Heart left ventricle (tissue), 16 donors: Measurements from ENCODE around the gene PKLR. TPM values are rescaled to one million over a fixed set of nuclear protein-coding genes. Genes with fewer than 3 reads are reported as not detected.
A peak's percentile ranks its signal among the peaks of the same experiment; 100 is the strongest.

ENCODE experiments used
- ATAC-seq, 4 donors: fragments of 200-7000 bp; cut with Tn5 transposase; one replicate each; pipeline ENCODE4 v1.9.1; 2020 to 2022; ENCODE audit warnings: moderate library complexity in 4 of 4, mild to moderate bottlenecking in 3 of 4, moderate number of reproducible peaks in 1 of 4
- DNase-seq, 5 donors: peaks; one replicate each; pipeline ENCODE4 v3.0.0-alpha.2; 2020
- H3K27ac ChIP-seq, 12 donors: fragments of 200-600 bp; sonication (generic) in 4 of 12; one replicate each; pipeline versions ENCODE4 v1.5.0 to v1.8.0; 2016 to 2022; ENCODE audit warnings: mild to moderate bottlenecking in 2 of 12
- H3K27me3 ChIP-seq, 9 donors: fragments of 200-600 bp; sonication (generic) in 2 of 9; one replicate each; pipeline versions ENCODE4 v1.5.1 to v1.8.0; 2016 to 2022; ENCODE audit warnings: mild to moderate bottlenecking in 3 of 9
- H3K36me3 ChIP-seq, 9 donors: fragments of 200-600 bp; sonication (generic) in 2 of 9; one replicate each; pipeline versions ENCODE4 v1.5.0 to v1.8.0; 2018 to 2022; ENCODE audit warnings: mild to moderate bottlenecking in 2 of 9
- H3K4me1 ChIP-seq, 12 donors: fragments of 200-600 bp; sonication (generic) in 4 of 12; one replicate each; pipeline versions ENCODE4 v1.5.0 to v1.8.0; 2016 to 2022; ENCODE audit warnings: mild to moderate bottlenecking in 3 of 12
- H3K4me3 ChIP-seq, 12 donors: fragments of 200-600 bp; sonication (generic) in 4 of 12; one replicate each; pipeline versions ENCODE4 v1.5.0 to v1.8.0; 2017 to 2022; ENCODE audit warnings: mild to moderate bottlenecking in 9 of 12, moderate library complexity in 4 of 12
- H3K9me3 ChIP-seq, 12 donors: fragments of 200-600 bp; sonication (generic) in 4 of 12; one replicate each; pipeline versions ENCODE4 v1.5.0 to v1.8.0; 2016 to 2022; ENCODE audit warnings: mild to moderate bottlenecking in 1 of 12
- POLR2A ChIP-seq, 2 donors: fragments of 450-650 bp; IDR thresholded peaks; one replicate each; pipeline ENCODE4 v1.6.1; 2017; ENCODE audit warnings: antibody characterized with exemption in 2 of 2, mild to moderate bottlenecking in 2 of 2, moderate library complexity in 2 of 2
- WGBS, 4 donors: extraction: QIAGEN DNeasy Blood & Tissue Kit in 2 of 4; methylation state at CpG; one replicate each; pipeline versions ENCODE4 v1.1.5 to v1.1.7; 2013 to 2018; 5-methylcytosine and 5-hydroxymethylcytosine counted together
- intact Hi-C, 10 donors: fragments of 100-400 bp; cut with DNase I; formaldehyde crosslinking; loops; one replicate each; pipeline versions ENCODE4 v1.11.1 to v1.14.2; 2022
- polyA plus RNA-seq, 2 donors: library from polyadenylated mRNA; stranded (reverse); fragments of 200-250 nt; gene quantifications; one replicate each; pipeline ENCODE4 v1.2.3, GENCODE V29; 2013
- total RNA-seq, 9 donors: library from RNA; depleted of rRNA in 2 of 9; stranded (reverse); fragments of >200 nt in 2 of 9; fragmentation: NEBNext Ultra II Directional in 3 of 9; extraction: Animal tissue kit (Norgen Biotek cat#: 25700) in 3 of 9; gene quantifications; one replicate each; pipeline versions ENCODE4 v1.1.0 to v1.2.4, GENCODE V29; 2016 to 2023
- TF ChIP-seq, protein P1 (sequence below), 12 donors: fragments of 200-600 bp; sonication (generic) in 4 of 12; IDR thresholded peaks; one replicate each; pipeline versions ENCODE4 v1.5.0 to v1.8.0; 2018 to 2022; ENCODE audit warnings: antibody characterized with exemption in 12 of 12, mild to moderate bottlenecking in 5 of 12
- donor health status: ischemic (EF 13 %, LVEDD 7.1; RV severe dilation, severe dysfunction).
- donor health status: healthy with polysubstance abuse.
- donor health status: DM: no; HTN: yes; CAD: no.
- donor health status: DM: no; HTN: no; CAD: no.
- donor health status: ischemic (EF 25% LVEDD 6.9; RV normal size, moderate dysfunction).
- donor health status: ischemic (EF 25% LVEDD 5.7; RV mildly dilated, moderate dysfunction).
- donor health status: healthy.
- donor health status: DM: yes; HTN: yes; CAD: no.
- donor health status: ischemic (EF 35%, LVEDD 5.7; RV mildly dilated, moderate dysfunction).
- donor health status: nonischemic (EF 11% LVEDD 7.7; RV severe dilation, severe dysfunction).
- donor health status: DM: yes; HTN: yes; CAD: no.
- donor health status: PGD.
- donor health status: ischemic (EF 29% LVEDD 5.4; RV normal size, mild dysfunction).
- donor health status: nonischemic (EF 23%, LVEDD 6.1; RV moderate dilation, normal function).

The PKLR gene
- total and polyA plus RNA-seq, 11 donors = 0.09 TPM; not detected in 10

- WGBS, 4 donors = 92 to 96% (median 96%) methylated on average over 27 to 29 of the region's 29 CpGs
- TF ChIP-seq, protein P1, sequence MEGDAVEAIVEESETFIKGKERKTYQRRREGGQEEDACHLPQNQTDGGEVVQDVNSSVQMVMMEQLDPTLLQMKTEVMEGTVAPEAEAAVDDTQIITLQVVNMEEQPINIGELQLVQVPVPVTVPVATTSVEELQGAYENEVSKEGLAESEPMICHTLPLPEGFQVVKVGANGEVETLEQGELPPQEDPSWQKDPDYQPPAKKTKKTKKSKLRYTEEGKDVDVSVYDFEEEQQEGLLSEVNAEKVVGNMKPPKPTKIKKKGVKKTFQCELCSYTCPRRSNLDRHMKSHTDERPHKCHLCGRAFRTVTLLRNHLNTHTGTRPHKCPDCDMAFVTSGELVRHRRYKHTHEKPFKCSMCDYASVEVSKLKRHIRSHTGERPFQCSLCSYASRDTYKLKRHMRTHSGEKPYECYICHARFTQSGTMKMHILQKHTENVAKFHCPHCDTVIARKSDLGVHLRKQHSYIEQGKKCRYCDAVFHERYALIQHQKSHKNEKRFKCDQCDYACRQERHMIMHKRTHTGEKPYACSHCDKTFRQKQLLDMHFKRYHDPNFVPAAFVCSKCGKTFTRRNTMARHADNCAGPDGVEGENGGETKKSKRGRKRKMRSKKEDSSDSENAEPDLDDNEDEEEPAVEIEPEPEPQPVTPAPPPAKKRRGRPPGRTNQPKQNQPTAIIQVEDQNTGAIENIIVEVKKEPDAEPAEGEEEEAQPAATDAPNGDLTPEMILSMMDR (IDR thresholded peaks at IDR 0.05) = no peak
- TF ChIP-seq POLR2A (IDR thresholded peaks at IDR 0.05) = no peak
- Histone ChIP-seq H3K4me1 (peaks cover 0 to 12% (median 9%) of the 10 kb centered on the region in 12 donors), H3K27ac (no peak overlapping the region), H3K36me3 (no peaks in the 10 kb centered on the region), H3K4me3 (no peak overlapping the region), H3K9me3 (no peaks in the 10 kb centered on the region), H3K27me3 (no peaks in the 10 kb centered on the region)
- DNase-seq = no peak
- intact Hi-C loops = no loop called here
- no peak for ATAC-seq
These were observed 18.6 kb downstream of the PKLR start for GRCh38 chr1:155282488-155283091.

DNA sequence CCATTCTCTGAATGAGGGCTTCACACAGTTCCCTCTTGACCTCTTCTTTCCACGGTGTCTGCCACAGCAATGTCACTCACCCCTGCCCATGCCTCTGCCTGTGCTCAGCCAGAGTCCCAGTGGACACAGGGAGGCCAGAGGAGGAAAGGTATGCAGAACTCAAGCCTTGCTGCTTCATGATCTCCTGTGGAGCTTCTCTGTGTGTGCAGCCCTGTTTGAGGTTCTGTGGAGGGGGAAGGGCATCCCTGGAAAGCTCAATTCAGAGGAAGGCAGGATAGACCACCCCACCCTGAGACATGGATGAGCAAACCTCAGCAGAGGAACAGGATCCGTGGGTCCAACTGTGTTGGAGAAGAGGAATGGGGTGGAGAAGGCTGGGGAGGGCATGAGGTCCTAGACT is 22.0 kb downstream of the PKLR start:
- TF ChIP-seq, protein P1 (IDR thresholded peaks at IDR 0.05) = no peak
- TF ChIP-seq POLR2A (IDR thresholded peaks at IDR 0.05) = no peak
- ATAC-seq (no peak), DNase-seq (no peak)
- H3K9me3 ChIP-seq = no peaks in the 10 kb centered on the region
- no peaks in the 10 kb centered on the region for H3K36me3 ChIP-seq
- intact Hi-C loops = loop anchor here in 6 of 10 donors (2.0 to 5.0 kb wide), 2 partner anchors 26 to 43 kb away; partner anchors contain the start of gene RUSC1 (in 6 of the 6)
- H3K27ac ChIP-seq = no peak overlapping the region
- no peaks in the 10 kb centered on the region for H3K27me3 ChIP-seq
- no peak overlapping the region for H3K4me3 ChIP-seq
- WGBS, 4 donors = 76 to 94% (median 82%) methylated on average over 2 of the region's 2 CpGs
- H3K4me1 ChIP-seq = peaks cover 0 to 22% (median 16%) of the 10 kb centered on the region in 12 donors

DNA sequence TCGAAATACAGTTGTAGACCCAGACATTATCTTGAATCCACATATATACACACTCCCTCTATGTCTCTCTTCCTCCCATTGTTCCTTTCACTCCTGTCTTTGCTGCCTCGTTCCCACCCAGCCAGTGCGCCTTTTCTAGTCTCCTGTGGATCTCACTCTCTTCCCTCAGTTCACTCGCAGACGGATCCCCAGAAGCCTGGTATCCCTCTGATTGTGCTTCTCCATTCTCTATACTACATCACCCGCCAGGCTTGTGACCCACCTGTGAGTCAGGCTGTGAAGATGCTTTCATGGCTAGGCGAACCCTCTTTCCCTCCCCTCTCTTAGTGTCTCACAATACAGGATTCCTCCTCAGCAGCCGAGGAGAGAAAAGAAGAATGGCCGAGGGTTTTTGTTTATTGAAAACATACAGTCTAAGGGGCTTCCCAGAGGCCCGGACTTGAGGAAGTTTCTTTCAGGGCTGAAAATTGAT is 22.5 kb downstream of the PKLR start:
- intact Hi-C loops = loop anchor here in 6 of 10 donors (2.0 to 5.0 kb wide), 2 partner anchors 26 to 44 kb away; partner anchors contain the start of gene RUSC1 (in 6 of the 6)
- DNase-seq (no peak), ATAC-seq (no peak)
- no peaks in the 10 kb centered on the region for H3K27me3 ChIP-seq
- TF ChIP-seq, protein P1 (IDR thresholded peaks at IDR 0.05) = no peak
- no peak for TF ChIP-seq POLR2A (IDR thresholded peaks at IDR 0.05)
- WGBS, 4 donors = 62 to 67% (median 65%) methylated on average over 10 of the region's 10 CpGs
- peak overlapping the region in 2 of 12 donors; percentile 78 to 82 for H3K4me3 ChIP-seq
- peaks cover 0 to 26% (median 17%) of the 10 kb centered on the region in 12 donors for H3K4me1 ChIP-seq
- H3K36me3 ChIP-seq = no peaks in the 10 kb centered on the region
- no peak overlapping the region for H3K27ac ChIP-seq
- H3K9me3 ChIP-seq = no peaks in the 10 kb centered on the region

DNA sequence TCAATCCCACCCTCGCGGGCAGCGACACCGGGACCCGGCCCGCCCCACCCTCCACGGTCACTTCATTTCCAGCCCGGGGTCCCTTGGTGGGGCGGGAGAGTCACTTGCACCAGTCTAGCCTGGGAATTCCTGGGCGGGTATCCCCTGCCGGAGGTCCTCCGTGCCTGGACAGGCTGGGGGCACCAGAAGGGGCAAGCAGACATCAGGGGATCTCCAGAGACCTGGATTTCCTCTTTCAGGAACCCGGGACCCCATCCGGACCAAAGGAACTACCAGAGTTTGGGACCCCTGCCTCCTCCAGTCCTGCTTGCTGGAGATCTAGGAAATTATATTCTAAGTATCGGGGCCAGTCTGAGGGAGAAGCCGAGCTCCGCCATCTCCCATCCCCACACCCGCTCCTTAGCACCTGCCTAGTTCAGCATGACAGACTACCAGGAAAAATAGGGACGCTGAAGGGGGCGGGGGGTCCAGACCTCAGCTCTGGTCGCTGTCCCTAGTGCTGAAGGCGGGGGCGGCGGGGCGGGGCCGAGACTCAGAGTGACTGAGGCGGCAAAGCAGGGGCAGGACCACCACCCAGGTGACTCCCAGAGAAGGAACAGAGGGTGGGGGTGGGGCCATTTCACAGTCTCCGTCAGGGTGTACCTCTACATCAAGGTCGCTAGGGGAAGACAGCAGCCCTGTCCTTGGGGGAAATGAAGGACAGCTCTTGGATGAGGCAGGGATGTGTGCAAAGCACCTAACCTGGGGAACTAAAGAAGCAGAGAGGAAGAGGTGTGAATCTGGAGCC is 23.1 kb downstream of the PKLR start:
- no peaks in the 10 kb centered on the region for H3K27me3 ChIP-seq
- peak overlapping the region in 9 of 12 donors; percentile 16 to 69 (median 53) for H3K27ac ChIP-seq
- WGBS, 4 donors = 1 to 2% (median 1%) methylated on average over 13 to 29 of the region's 29 CpGs
- H3K4me1 ChIP-seq = peaks cover 0 to 29% (median 17%) of the 10 kb centered on the region in 12 donors
- no peaks in the 10 kb centered on the region for H3K36me3 ChIP-seq
- H3K9me3 ChIP-seq = no peaks in the 10 kb centered on the region
- DNase-seq (peak in 4 of 5 donors; percentile 53 to 66 (median 55)), ATAC-seq (peak in 2 of 4 donors; percentile 5 to 15)
- no peak for TF ChIP-seq POLR2A (IDR thresholded peaks at IDR 0.05)
- TF ChIP-seq, protein P1 (IDR thresholded peaks at IDR 0.05) = peak in 4 of 12 donors; percentile 11 to 18 (median 15)
- intact Hi-C loops = loop anchor here in 8 of 10 donors (1.0 to 5.0 kb wide), 5 partner anchors 27 to 45 kb away; partner anchors contain the start of genes RUSC1 (in 6 of the 8) and FDPS (in 4 of the 8)
- peak overlapping the region; percentile 33 to 82 (median 70) for H3K4me3 ChIP-seq
